HEK293 (cell line): ENCODE results near the gene LYPD4.
A peak's percentile ranks its signal among the peaks of the same experiment; 100 is the strongest.

Source experiments
- BCL11A ChIP-seq: fragments of 450-650 bp; formaldehyde crosslinking; IDR thresholded peaks from 2 replicates; pipeline ENCODE4 v1.5.1; 2016; ENCODE audit warnings: low read depth, missing biosample characterization, missing genetic modification characterization
- BCL11B ChIP-seq: fragments of 450-650 bp; formaldehyde crosslinking; IDR thresholded peaks from 2 replicates; pipeline ENCODE4 v1.5.1; 2016; ENCODE audit warnings: low read depth, missing biosample characterization, missing genetic modification characterization
- CTCF ChIP-seq: fragments of 450-650 bp; formaldehyde crosslinking; IDR thresholded peaks from 2 replicates; pipeline ENCODE4 v1.5.1; 2016; ENCODE audit warnings: missing biosample characterization, missing genetic modification characterization
- GLI2 ChIP-seq: fragments of 450-650 bp; formaldehyde crosslinking; IDR thresholded peaks from 2 replicates; pipeline ENCODE4; 2017; ENCODE audit warnings: missing biosample characterization, missing genetic modification characterization, low read depth, borderline replicate concordance
- GLI4 ChIP-seq: fragments of 450-650 bp; formaldehyde crosslinking; IDR thresholded peaks from 2 replicates; pipeline ENCODE4 v1.5.1; 2016; ENCODE audit warnings: missing biosample characterization, missing genetic modification characterization
- KLF1 ChIP-seq: fragments of 450-650 bp; formaldehyde crosslinking; IDR thresholded peaks from 2 replicates; pipeline ENCODE4 v1.5.1; 2016; ENCODE audit warnings: missing biosample characterization, missing genetic modification characterization
- KLF17 ChIP-seq: fragments of 450-650 bp; formaldehyde crosslinking; IDR thresholded peaks from 2 replicates; pipeline ENCODE4 v1.5.1; 2016; ENCODE audit warnings: missing biosample characterization, missing genetic modification characterization
- KLF7 ChIP-seq: fragments of 450-650 bp; formaldehyde crosslinking; IDR thresholded peaks from 2 replicates; pipeline ENCODE4 v1.5.1; 2016; ENCODE audit warnings: missing biosample characterization, missing genetic modification characterization, borderline replicate concordance
- KLF8 ChIP-seq: fragments of 450-650 bp; formaldehyde crosslinking; IDR thresholded peaks from 2 replicates; pipeline ENCODE4 v1.5.1; 2016; ENCODE audit warnings: missing biosample characterization, missing genetic modification characterization
- MZF1 ChIP-seq: fragments of 450-650 bp; formaldehyde crosslinking; IDR thresholded peaks from 2 replicates; pipeline ENCODE4 v1.5.1; 2017; ENCODE audit warnings: missing biosample characterization, missing genetic modification characterization, borderline replicate concordance
- PRDM1 ChIP-seq: fragments of 450-650 bp; formaldehyde crosslinking; IDR thresholded peaks from 2 replicates; pipeline ENCODE4; 2016; ENCODE audit warnings: missing biosample characterization, missing genetic modification characterization
- REST ChIP-seq: fragments of 450-650 bp; formaldehyde crosslinking; IDR thresholded peaks from 2 replicates; pipeline ENCODE4 v1.5.1; 2016; ENCODE audit warnings: missing biosample characterization, missing genetic modification characterization
- SALL2 ChIP-seq: fragments of 450-650 bp; formaldehyde crosslinking; IDR thresholded peaks from 2 replicates; pipeline ENCODE4 v1.5.0; 2017; ENCODE audit warnings: missing biosample characterization, mild to moderate bottlenecking, missing genetic modification characterization, borderline replicate concordance
- SCRT1 ChIP-seq: fragments of 450-650 bp; formaldehyde crosslinking; IDR thresholded peaks from 2 replicates; pipeline ENCODE4 v1.5.1; 2016; ENCODE audit warnings: missing biosample characterization, missing genetic modification characterization, borderline replicate concordance
- SETDB1 ChIP-seq: IDR thresholded peaks from one replicate; pipeline ENCODE4 v1.6.1; 2017; ENCODE audit warnings: mild to moderate bottlenecking, low read length, moderate library complexity, mixed read lengths; ENCODE audit not compliant: insufficient read length
- SP7 ChIP-seq: fragments of 450-650 bp; formaldehyde crosslinking; IDR thresholded peaks from 2 replicates; pipeline ENCODE4 v1.5.1; 2016; ENCODE audit warnings: missing biosample characterization, missing genetic modification characterization
- TRIM28 ChIP-seq: IDR thresholded peaks from 2 replicates; pipeline ENCODE4 v1.6.1; 2011; ENCODE audit warnings: low read length, control low read depth, borderline replicate concordance
- ZFP41 ChIP-seq: fragments of 450-650 bp; formaldehyde crosslinking; IDR thresholded peaks from 2 replicates; pipeline ENCODE4 v1.5.1; 2016; ENCODE audit warnings: missing biosample characterization, missing genetic modification characterization, borderline replicate concordance
- ZFP69B ChIP-seq: fragments of 450-650 bp; formaldehyde crosslinking; IDR thresholded peaks from 2 replicates; pipeline ENCODE4 v1.5.1; 2016; ENCODE audit warnings: missing biosample characterization, missing genetic modification characterization
- ZNF140 ChIP-seq: fragments of 450-650 bp; formaldehyde crosslinking; IDR thresholded peaks from 2 replicates; pipeline ENCODE4 v1.5.1; 2016; ENCODE audit warnings: missing biosample characterization, missing genetic modification characterization
- ZNF19 ChIP-seq: fragments of 450-650 bp; formaldehyde crosslinking; IDR thresholded peaks from 2 replicates; pipeline ENCODE4; 2016; ENCODE audit warnings: missing biosample characterization, missing genetic modification characterization, low read depth
- ZNF324 ChIP-seq: fragments of 450-650 bp; formaldehyde crosslinking; IDR thresholded peaks from 2 replicates; pipeline ENCODE4 v1.5.1; 2016; ENCODE audit warnings: missing biosample characterization, missing genetic modification characterization
- ZNF433 ChIP-seq: fragments of 450-650 bp; formaldehyde crosslinking; IDR thresholded peaks from 2 replicates; pipeline ENCODE4 v1.5.1; 2016; ENCODE audit warnings: missing biosample characterization, missing genetic modification characterization, low read depth
- ZNF530 ChIP-seq: fragments of 450-650 bp; formaldehyde crosslinking; IDR thresholded peaks from 2 replicates; pipeline ENCODE4 v1.5.1; 2016; ENCODE audit warnings: low read depth, missing biosample characterization, missing genetic modification characterization
- ZNF585B ChIP-seq: fragments of 450-650 bp; formaldehyde crosslinking; IDR thresholded peaks from 2 replicates; pipeline ENCODE4 v1.5.1; 2016; ENCODE audit warnings: missing biosample characterization, missing genetic modification characterization
- ZNF600 ChIP-seq: fragments of 450-650 bp; formaldehyde crosslinking; IDR thresholded peaks from 2 replicates; pipeline ENCODE4 v1.5.1; 2016; ENCODE audit warnings: missing biosample characterization, missing genetic modification characterization
- ZNF621 ChIP-seq: fragments of 450-650 bp; formaldehyde crosslinking; IDR thresholded peaks from 2 replicates; pipeline ENCODE4 v1.5.1; 2017; ENCODE audit warnings: missing biosample characterization, missing genetic modification characterization
- ZNF629 ChIP-seq: fragments of 450-650 bp; formaldehyde crosslinking; IDR thresholded peaks from 2 replicates; pipeline ENCODE4 v1.5.1; 2017; ENCODE audit warnings: missing biosample characterization, missing genetic modification characterization
- ZNF639 ChIP-seq: fragments of 450-650 bp; formaldehyde crosslinking; IDR thresholded peaks from 2 replicates; pipeline ENCODE4 v1.5.1; 2016; ENCODE audit warnings: missing biosample characterization, missing genetic modification characterization
- ZNF692 ChIP-seq: fragments of 450-650 bp; formaldehyde crosslinking; IDR thresholded peaks from 2 replicates; pipeline ENCODE4 v1.5.1; 2016; ENCODE audit warnings: missing biosample characterization, missing genetic modification characterization
- ZNF747 ChIP-seq: fragments of 450-650 bp; formaldehyde crosslinking; IDR thresholded peaks from 2 replicates; pipeline ENCODE4 v1.5.1; 2016; ENCODE audit warnings: missing biosample characterization, missing genetic modification characterization
- ZNF785 ChIP-seq: fragments of 450-650 bp; formaldehyde crosslinking; IDR thresholded peaks from 2 replicates; pipeline ENCODE4 v1.5.1; 2016; ENCODE audit warnings: missing biosample characterization, missing genetic modification characterization
- ZSCAN16 ChIP-seq: fragments of 450-650 bp; formaldehyde crosslinking; IDR thresholded peaks from 2 replicates; pipeline ENCODE4 v1.5.1; 2016; ENCODE audit warnings: missing biosample characterization, missing genetic modification characterization

Gene LYPD4

GRCh38 chr19:41893899-41894298 lies 49.4 kb upstream of the LYPD4 start (continued):
- TF ChIP-seq CTCF (peak; percentile 95), KLF17 (tag by site-specific recombination) (0 out of 2 replicates have a peak, but pooled peaks have one; percentile 37), ZNF140 (tag by site-specific recombination) (no peak), SALL2 (tag by site-specific recombination) (no peak), BCL11A (tag by site-specific recombination) (peak; percentile 75), ZNF785 (tag by site-specific recombination) (no peak), SP7 (0 out of 2 replicates have a peak, but pooled peaks have one; percentile 33), KLF7 (peak; percentile 64; the same call in 1 of the 2 replicates), GLI4 (tag by site-specific recombination) (0 out of 2 replicates have a peak, but pooled peaks have one; percentile 34), ZSCAN16 (tag by site-specific recombination) (0 out of 2 replicates have a peak, but pooled peaks have one; percentile 43), ZNF530 (tag by site-specific recombination) (no peak), ZNF19 (tag by site-specific recombination) (no peak), ZNF324 (0 out of 2 replicates have a peak, but pooled peaks have one; percentile 38), ZFP69B (tag by site-specific recombination) (peak; percentile 66; the same call in 1 of the 2 replicates), SETDB1 (no peak), BCL11B (tag by site-specific recombination) (peak; percentile 93), ZNF600 (peak; percentile 65), ZFP41 (tag by site-specific recombination) (no peak), ZNF629 (0 out of 2 replicates have a peak, but pooled peaks have one; percentile 13), ZNF639 (tag by site-specific recombination) (0 out of 2 replicates have a peak, but pooled peaks have one; percentile 50), ZNF692 (tag by site-specific recombination) (peak; percentile 47; the same call in 1 of the 2 replicates), ZNF433 (tag by site-specific recombination) (no peak), GLI2 (tag by site-specific recombination) (no peak), ZNF585B (tag by site-specific recombination) (no peak), ZNF621 (tag by site-specific recombination) (no peak), KLF8 (tag by site-specific recombination) (peak; percentile 83), REST (tag by site-specific recombination) (0 out of 2 replicates have a peak, but pooled peaks have one; percentile 23), ZNF747 (tag by site-specific recombination) (no peak), SCRT1 (tag by site-specific recombination) (no peak), TRIM28 (no peak), KLF1 (tag by site-specific recombination) (peak; percentile 28; the same call in 1 of the 2 replicates), PRDM1 (tag by site-specific recombination) (peak; percentile 72), MZF1 (tag by site-specific recombination) (no peak)
